H9 (cell line): ENCODE measurements around the gene MPST. TPM values are rescaled to one million over a fixed set of nuclear protein-coding genes. Genes with fewer than 3 reads are reported as not detected.
A peak's percentile ranks its signal among the peaks of the same experiment; 100 is the strongest.

Source experiments
- DNase-seq: peaks from one replicate; pipeline ENCODE4 v3.0.0-alpha.2; 2017
- H2AFZ ChIP-seq: one replicate; pipeline ENCODE4 v1.6.1; 2013; ENCODE audit warnings: mild to moderate bottlenecking, low read length, control low read depth, moderate library complexity
- H2AK5ac ChIP-seq: 2 replicates; pipeline ENCODE4 v1.6.1; 2013; ENCODE audit warnings: low read length, control low read depth, mixed read lengths; ENCODE audit not compliant: insufficient read length
- H2BK120ac ChIP-seq: one replicate; pipeline ENCODE4 v1.6.1; 2013; ENCODE audit warnings: low read depth, mild to moderate bottlenecking, low read length, control low read depth, inconsistent platforms; ENCODE audit not compliant: poor library complexity, severe bottlenecking
- H2BK12ac ChIP-seq: 2 replicates; pipeline ENCODE4 v1.6.1; 2013; ENCODE audit warnings: low read length, control low read depth, mixed read lengths, low read depth; ENCODE audit not compliant: insufficient read length
- H2BK15ac ChIP-seq: 2 replicates; pipeline ENCODE4 v1.6.1; 2013; ENCODE audit warnings: low read depth, low read length, control low read depth
- H2BK20ac ChIP-seq: one replicate; pipeline ENCODE4 v1.6.1; 2013; ENCODE audit warnings: low read depth, mild to moderate bottlenecking, low read length, control low read depth, inconsistent platforms; ENCODE audit not compliant: poor library complexity, severe bottlenecking
- H2BK5ac ChIP-seq: 2 replicates; pipeline ENCODE4 v1.6.1; 2013; ENCODE audit warnings: low read length, control low read depth, mixed read lengths; ENCODE audit not compliant: insufficient read length
- H3K14ac ChIP-seq: 2 replicates; pipeline ENCODE4 v1.6.1; 2013; ENCODE audit warnings: low read length, control low read depth; ENCODE audit not compliant: insufficient read depth
- H3K18ac ChIP-seq: 2 replicates; pipeline ENCODE4 v1.6.1; 2013; ENCODE audit warnings: low read depth, mild to moderate bottlenecking, mixed read lengths, low read length, control low read depth; ENCODE audit not compliant: insufficient read length
- H3K23ac ChIP-seq: 2 replicates; pipeline ENCODE4 v1.6.1; 2013; ENCODE audit warnings: low read length, control low read depth, mixed read lengths, low read depth; ENCODE audit not compliant: insufficient read length
- H3K23me2 ChIP-seq: 2 replicates; pipeline ENCODE4 v1.6.1; 2013; ENCODE audit warnings: low read depth, mild to moderate bottlenecking, mixed read lengths, low read length, control low read depth; ENCODE audit not compliant: insufficient read length, poor library complexity, severe bottlenecking
- H3K27ac ChIP-seq: 2 replicates; pipeline ENCODE4 v1.5.1; 2013; ENCODE audit warnings: low read length, control low read depth, mixed read lengths, low read depth; ENCODE audit not compliant: insufficient read length
- H3K27me3 ChIP-seq: 2 replicates; pipeline ENCODE4 v1.6.1; 2013; ENCODE audit warnings: low read length, control low read depth, inconsistent platforms; ENCODE audit not compliant: insufficient read depth
- H3K4ac ChIP-seq: 2 replicates; pipeline ENCODE4 v1.6.1; 2013; ENCODE audit warnings: low read depth, mild to moderate bottlenecking, control low read depth, inconsistent platforms, low read length, moderate library complexity
- H3K4me1 ChIP-seq: 2 replicates; pipeline ENCODE4 v1.6.1; 2013; ENCODE audit warnings: low read length, control low read depth, inconsistent platforms; ENCODE audit not compliant: insufficient read depth
- H3K4me2 ChIP-seq: 2 replicates; pipeline ENCODE4 v1.6.1; 2013; ENCODE audit warnings: low read length, control low read depth, mixed read lengths; ENCODE audit not compliant: insufficient read length, insufficient read depth
- H3K56ac ChIP-seq: 2 replicates; pipeline ENCODE4 v1.6.1; 2013; ENCODE audit warnings: low read depth, mild to moderate bottlenecking, mixed read lengths, low read length, control low read depth; ENCODE audit not compliant: insufficient read length
- H3K79me1 ChIP-seq: 2 replicates; pipeline ENCODE4 v1.6.1; 2013; ENCODE audit warnings: low read depth, mild to moderate bottlenecking, moderate library complexity, low read length, control low read depth, inconsistent platforms; ENCODE audit not compliant: insufficient read depth, poor library complexity, severe bottlenecking
- H3K79me2 ChIP-seq: 2 replicates; pipeline ENCODE4 v1.6.1; 2013; ENCODE audit warnings: low read length, control low read depth, inconsistent platforms; ENCODE audit not compliant: insufficient read depth
- H3K9ac ChIP-seq: 2 replicates; pipeline ENCODE4 v1.6.1; 2013; ENCODE audit warnings: low read length, control low read depth, mixed read lengths; ENCODE audit not compliant: insufficient read length; ENCODE audit errors: extremely low read depth
- H3K9me3 ChIP-seq: one replicate; pipeline ENCODE4 v1.6.1; 2013; ENCODE audit warnings: low read depth, low read length, inconsistent platforms; ENCODE audit not compliant: control insufficient read depth
- H3T11ph ChIP-seq: one replicate; pipeline ENCODE4 v1.6.1; 2013; ENCODE audit warnings: mild to moderate bottlenecking, low read length, control low read depth, inconsistent platforms
- H4K20me1 ChIP-seq: one replicate; pipeline ENCODE4 v1.6.1; 2013; ENCODE audit not compliant: control insufficient read depth, insufficient read length, insufficient read depth
- H4K5ac ChIP-seq: 2 replicates; pipeline ENCODE4 v1.6.1; 2013; ENCODE audit warnings: low read depth, mild to moderate bottlenecking, mixed read lengths, low read length, control low read depth; ENCODE audit not compliant: insufficient read length
- H4K8ac ChIP-seq: replicated peaks from 2 replicates; pipeline ENCODE4 v1.6.1; 2013; ENCODE audit warnings: low read length, control low read depth, mixed read lengths, low read depth; ENCODE audit not compliant: insufficient read length
- H4K91ac ChIP-seq: 2 replicates; pipeline ENCODE4 v1.6.1; 2013; ENCODE audit warnings: low read depth, mild to moderate bottlenecking, moderate library complexity, mixed read lengths, low read length, control low read depth; ENCODE audit not compliant: insufficient read length
- H3K27ac Mint-ChIP-seq, 3 experiments: 2 replicates in 2 of 3; 3 replicates in 1 of 3; pipeline ENCODE4 v1.8.0; 2020 to 2021; ENCODE audit warnings: mixed read lengths in 3 of 3, mild to moderate bottlenecking in 1 of 3, moderate library complexity in 1 of 3
- H3K27me3 Mint-ChIP-seq: 2 replicates; pipeline ENCODE4 v1.8.0; 2021; ENCODE audit warnings: low read depth, mild to moderate bottlenecking, moderate library complexity, mixed read lengths
- H3K36me3 Mint-ChIP-seq, 3 experiments: 2 replicates in 2 of 3; 3 replicates in 1 of 3; pipeline ENCODE4 v1.8.0; 2020 to 2021; ENCODE audit warnings: low read depth in 3 of 3, mixed read lengths in 3 of 3; ENCODE audit not compliant: insufficient read depth in 1 of 3
- H3K4me1 Mint-ChIP-seq, 2 experiments: 2 replicates each; pipeline ENCODE4 v1.8.0; 2020; ENCODE audit warnings: mixed read lengths in 2 of 2
- H3K4me3 Mint-ChIP-seq, 2 experiments: 2 replicates in 1 of 2; 3 replicates in 1 of 2; pipeline ENCODE4 v1.8.0; 2020 to 2021; ENCODE audit warnings: mild to moderate bottlenecking in 2 of 2, mixed read lengths in 2 of 2, moderate library complexity in 1 of 2
- H3K9me3 Mint-ChIP-seq, 2 experiments: 2 replicates in 1 of 2; 3 replicates in 1 of 2; pipeline ENCODE4 v1.8.0; 2020; ENCODE audit warnings: mild to moderate bottlenecking in 2 of 2, mixed read lengths in 2 of 2, moderate library complexity in 1 of 2
- WGBS: extraction: QIAGEN DNeasy Blood & Tissue Kit; methylation state at CpG from one replicate; pipeline ENCODE4 v1.1.7; 2013; ENCODE audit warnings: missing lambda C conversion rate, low lambda C conversion rate, mixed read lengths; ENCODE audit not compliant: insufficient read length; ENCODE audit errors: extremely low coverage; 5-methylcytosine and 5-hydroxymethylcytosine counted together
- total RNA-seq: library from RNA; stranded (reverse); gene quantifications from 2 replicates; pipeline ENCODE4 v1.2.1, GENCODE V29; 2021
- TF ChIP-seq, protein P1 (sequence below): fragments of 200-600 bp; sonication (generic); conservative IDR thresholded peaks from 3 replicates; pipeline ENCODE4 v1.8.0; 2021; ENCODE audit warnings: antibody characterized with exemption, mild to moderate bottlenecking

The MPST gene
- total RNA-seq, 1 experiment from 2014 or later, result 70.5 TPM

GRCh38 chr22:36986242-36986821 lies 33.2 kb upstream of the MPST start:
- Histone ChIP-seq H2BK12ac (no peak overlapping the region), H2AK5ac (no peak overlapping the region), H3K23me2 (no peaks in the 10 kb centered on the region), H3K56ac (no peak overlapping the region), H2BK5ac (no peak overlapping the region), H3K14ac (no peak overlapping the region), H3K4me1 (no peaks in the 10 kb centered on the region), H3K18ac (no peak overlapping the region), H2BK20ac (no peak overlapping the region), H3K9ac (no peak overlapping the region), H3T11ph (no peak overlapping the region), H4K8ac (no peak overlapping the region), H3K4ac (no peak overlapping the region), H3K79me1 (no peaks in the 10 kb centered on the region), H3K27me3 (no peaks in the 10 kb centered on the region; the same call in 1 of the 2 replicates), H3K9me3 (peaks cover 7% of the 10 kb centered on the region), H2BK15ac (no peak overlapping the region), H2AFZ (no peak overlapping the region), H4K20me1 (no peaks in the 10 kb centered on the region), H4K91ac (no peak overlapping the region), H3K79me2 (no peaks in the 10 kb centered on the region), H3K4me2 (no peak overlapping the region), H3K23ac (no peak overlapping the region), H4K5ac (no peak overlapping the region), H3K27ac (no peak overlapping the region), H2BK120ac (no peak overlapping the region)
- Mint-ChIP-seq H3K4me3 (no peak overlapping the region), H3K27me3 (peaks cover 79% of the 10 kb centered on the region), H3K9me3 (peaks cover 15 to 16% of the 10 kb centered on the region in 2 experiments), H3K36me3 (peaks cover 4 to 6% (median 5%) of the 10 kb centered on the region in 3 experiments; a peak in 4 of 7 replicates), H3K4me1 (no peaks in the 10 kb centered on the region), H3K27ac (no peak overlapping the region)
- TF ChIP-seq, protein P1, sequence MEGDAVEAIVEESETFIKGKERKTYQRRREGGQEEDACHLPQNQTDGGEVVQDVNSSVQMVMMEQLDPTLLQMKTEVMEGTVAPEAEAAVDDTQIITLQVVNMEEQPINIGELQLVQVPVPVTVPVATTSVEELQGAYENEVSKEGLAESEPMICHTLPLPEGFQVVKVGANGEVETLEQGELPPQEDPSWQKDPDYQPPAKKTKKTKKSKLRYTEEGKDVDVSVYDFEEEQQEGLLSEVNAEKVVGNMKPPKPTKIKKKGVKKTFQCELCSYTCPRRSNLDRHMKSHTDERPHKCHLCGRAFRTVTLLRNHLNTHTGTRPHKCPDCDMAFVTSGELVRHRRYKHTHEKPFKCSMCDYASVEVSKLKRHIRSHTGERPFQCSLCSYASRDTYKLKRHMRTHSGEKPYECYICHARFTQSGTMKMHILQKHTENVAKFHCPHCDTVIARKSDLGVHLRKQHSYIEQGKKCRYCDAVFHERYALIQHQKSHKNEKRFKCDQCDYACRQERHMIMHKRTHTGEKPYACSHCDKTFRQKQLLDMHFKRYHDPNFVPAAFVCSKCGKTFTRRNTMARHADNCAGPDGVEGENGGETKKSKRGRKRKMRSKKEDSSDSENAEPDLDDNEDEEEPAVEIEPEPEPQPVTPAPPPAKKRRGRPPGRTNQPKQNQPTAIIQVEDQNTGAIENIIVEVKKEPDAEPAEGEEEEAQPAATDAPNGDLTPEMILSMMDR, result peak; percentile 90
- DNase-seq, result peak; percentile 51
- WGBS, result no CpG with 5 or more reads among the region's 8 CpGs
